ENCODE data around the gene LRRC70. TPM values are rescaled to one million over a fixed set of nuclear protein-coding genes. Genes with fewer than 3 reads are reported as not detected.

The LRRC70 gene
- total and polyA plus RNA-seq, 4 donors = 1.1 to 8.4 (median 4.6) TPM

DNA sequence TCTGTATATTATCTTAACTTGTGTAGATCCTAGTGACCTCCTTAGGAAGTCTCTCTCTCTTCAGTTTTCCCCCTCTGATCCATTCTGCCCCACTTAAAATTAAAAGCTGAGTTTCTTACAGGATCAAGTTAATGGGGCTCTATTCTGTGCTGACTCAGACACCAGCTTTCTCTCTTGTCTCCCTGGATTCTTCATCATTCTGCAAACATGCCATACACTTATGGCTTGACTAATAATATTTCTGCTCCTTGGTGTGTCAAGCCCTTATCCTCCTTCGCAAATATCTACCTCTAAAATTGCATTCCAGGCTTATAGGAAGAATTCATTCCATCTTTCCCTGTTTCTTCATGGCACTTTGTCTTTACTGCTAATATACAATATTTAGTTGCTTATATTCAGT lies 18.1 kb downstream of the LRRC70 start:
- WGBS (ENCODE audit: insufficient coverage) = no CpG with 5 or more reads among the region's 1 CpG
- Histone ChIP-seq H3K27me3 (ENCODE audit: control insufficient read depth, insufficient read depth, low read length) (no peaks in the 10 kb centered on the region), H3K9me3 (ENCODE audit: control insufficient read depth, insufficient read depth, low read length) (no peaks in the 10 kb centered on the region), H3K27ac (ENCODE audit: low read depth, low read length) (no peak overlapping the region), H3K4me3 (ENCODE audit: low read depth, low read length) (no peak overlapping the region), H3K4me1 (ENCODE audit: control insufficient read depth, insufficient read depth, low read length) (no peaks in the 10 kb centered on the region), H3K36me3 (ENCODE audit: control insufficient read depth, insufficient read depth, low read length) (no peaks in the 10 kb centered on the region)
- DNase-seq (ENCODE audit: low read depth in 4 of 6, low spot score in 6 of 6) = no peak

DNA sequence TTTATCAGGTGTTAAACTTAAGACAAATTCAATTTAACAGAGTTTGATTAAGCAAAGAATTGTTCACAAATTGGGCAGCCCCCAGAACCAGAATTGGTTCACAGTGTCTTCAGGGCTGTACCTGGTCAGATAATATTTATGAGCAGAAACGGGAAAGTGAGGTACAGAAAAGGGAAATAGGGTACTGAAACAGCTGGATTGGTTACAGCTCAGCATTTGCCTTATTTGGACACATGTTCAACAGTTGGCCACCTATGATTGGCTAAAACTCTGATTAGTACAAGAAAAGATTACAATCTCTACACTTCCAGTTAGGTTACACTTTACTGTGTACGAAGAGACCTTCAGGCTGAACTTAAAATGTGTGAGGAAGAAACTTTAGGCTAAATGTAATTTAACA lies 18.7 kb downstream of the LRRC70 start:
- WGBS (ENCODE audit: insufficient coverage) = 67% methylated on average over 1 of the region's 2 CpGs
- DNase-seq (ENCODE audit: low read depth in 4 of 6, low spot score in 6 of 6) = no peak
- no peak overlapping the region for H3K4me3 ChIP-seq (ENCODE audit: low read depth, low read length)
- H3K4me1 ChIP-seq (ENCODE audit: control insufficient read depth, insufficient read depth, low read length) = no peaks in the 10 kb centered on the region
- H3K27ac ChIP-seq (ENCODE audit: low read depth, low read length) = no peak overlapping the region
- H3K9me3 ChIP-seq (ENCODE audit: control insufficient read depth, insufficient read depth, low read length) = no peaks in the 10 kb centered on the region
- H3K27me3 ChIP-seq (ENCODE audit: control insufficient read depth, insufficient read depth, low read length) = no peaks in the 10 kb centered on the region
- H3K36me3 ChIP-seq (ENCODE audit: control insufficient read depth, insufficient read depth, low read length) = no peaks in the 10 kb centered on the region

DNA sequence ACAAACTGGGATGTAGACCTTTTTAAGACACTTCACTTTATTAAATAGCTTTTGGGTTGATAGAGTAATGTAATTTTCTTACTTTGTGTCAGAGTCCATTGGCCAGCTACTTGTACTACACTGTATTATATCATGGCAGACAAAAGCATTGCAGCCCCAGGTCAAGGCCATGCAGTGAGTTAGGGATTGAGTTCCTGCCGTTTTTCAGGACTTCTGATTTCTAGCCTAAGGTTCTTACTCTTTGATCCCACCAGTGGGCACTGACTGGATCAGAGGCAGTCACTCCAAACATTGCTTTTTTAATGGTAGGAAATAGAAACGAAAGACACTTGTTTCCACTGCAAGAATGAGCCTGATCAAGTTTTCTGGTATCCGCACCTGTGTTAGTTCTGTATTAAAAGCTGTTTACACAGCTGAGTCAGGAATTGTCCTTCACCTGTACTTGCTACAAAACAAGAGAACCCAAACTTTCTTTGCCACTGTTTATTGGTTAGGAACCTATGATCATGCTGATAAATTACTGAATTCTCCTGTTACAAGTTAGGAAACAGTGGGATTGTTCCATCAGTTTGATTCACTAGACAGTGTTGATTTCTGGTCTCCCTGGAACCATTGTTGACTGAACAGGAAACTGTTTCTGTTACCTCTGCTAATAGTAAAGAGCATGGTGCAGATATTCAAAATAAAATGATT lies 22.1 kb downstream of the LRRC70 start:
- H3K4me3 ChIP-seq (ENCODE audit: low read depth, low read length) = no peak overlapping the region
- no peaks in the 10 kb centered on the region for H3K4me1 ChIP-seq (ENCODE audit: control insufficient read depth, insufficient read depth, low read length)
- no peaks in the 10 kb centered on the region for H3K36me3 ChIP-seq (ENCODE audit: control insufficient read depth, insufficient read depth, low read length)
- no peak overlapping the region for H3K27ac ChIP-seq (ENCODE audit: low read depth, low read length)
- no peak for DNase-seq (ENCODE audit: low read depth in 4 of 6, low spot score in 6 of 6)
- 80% methylated on average over 1 of the region's 3 CpGs for WGBS (ENCODE audit: insufficient coverage)
- H3K9me3 ChIP-seq (ENCODE audit: control insufficient read depth, insufficient read depth, low read length) = no peaks in the 10 kb centered on the region
- no peaks in the 10 kb centered on the region for H3K27me3 ChIP-seq (ENCODE audit: control insufficient read depth, insufficient read depth, low read length)

DNA sequence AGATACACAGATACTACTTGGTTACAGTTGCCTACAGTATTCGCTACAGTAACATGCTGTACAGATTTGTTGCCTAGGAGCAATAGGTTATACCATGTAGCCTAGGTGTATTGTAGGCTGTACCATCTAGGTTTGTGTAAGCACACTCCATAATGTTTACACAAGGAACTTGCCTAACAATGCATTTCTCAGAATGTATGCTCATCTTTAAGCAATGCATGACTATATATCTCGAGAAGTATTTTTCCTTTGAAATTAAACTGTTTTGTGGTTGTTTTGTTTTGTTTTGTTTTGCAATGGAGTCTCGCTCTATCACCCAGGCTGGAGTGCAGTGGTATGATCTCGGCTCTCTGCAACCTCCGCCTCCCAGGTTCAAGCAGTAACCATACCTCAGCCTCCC lies 25.3 kb downstream of the LRRC70 start:
- no peak for DNase-seq (ENCODE audit: low read depth in 4 of 6, low spot score in 6 of 6)
- 100% methylated on average over 3 of the region's 5 CpGs for WGBS (ENCODE audit: insufficient coverage)
- Histone ChIP-seq H3K9me3 (ENCODE audit: control insufficient read depth, insufficient read depth, low read length) (no peaks in the 10 kb centered on the region), H3K27me3 (ENCODE audit: control insufficient read depth, insufficient read depth, low read length) (no peaks in the 10 kb centered on the region), H3K4me1 (ENCODE audit: control insufficient read depth, insufficient read depth, low read length) (no peaks in the 10 kb centered on the region), H3K4me3 (ENCODE audit: low read depth, low read length) (no peak overlapping the region), H3K36me3 (ENCODE audit: control insufficient read depth, insufficient read depth, low read length) (no peaks in the 10 kb centered on the region), H3K27ac (ENCODE audit: low read depth, low read length) (no peak overlapping the region)

DNA sequence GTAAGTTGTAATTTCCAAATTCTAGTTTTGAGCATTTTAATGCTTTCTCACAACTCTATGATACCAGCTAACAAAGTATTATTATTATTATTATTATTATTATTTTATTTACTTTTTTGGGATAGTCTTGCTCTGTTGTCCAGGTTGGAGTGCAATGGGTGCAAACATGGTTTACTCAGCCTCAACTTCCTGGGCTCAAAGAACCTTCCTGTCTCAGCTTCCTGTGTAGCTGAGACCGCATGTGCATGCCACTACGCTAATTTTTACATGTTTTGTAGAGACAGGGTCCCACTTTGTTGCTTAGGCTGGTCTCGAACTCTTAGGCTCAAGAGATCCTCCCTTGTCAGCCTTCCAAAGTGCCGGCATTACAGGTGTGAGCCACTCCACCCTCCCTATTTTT lies 27.0 kb downstream of the LRRC70 start:
- DNase-seq (ENCODE audit: low read depth in 4 of 6, low spot score in 6 of 6) = no peak
- H3K9me3 ChIP-seq (ENCODE audit: control insufficient read depth, insufficient read depth, low read length) = no peaks in the 10 kb centered on the region
- no peaks in the 10 kb centered on the region for H3K27me3 ChIP-seq (ENCODE audit: control insufficient read depth, insufficient read depth, low read length)
- H3K4me3 ChIP-seq (ENCODE audit: low read depth, low read length) = no peak overlapping the region
- WGBS (ENCODE audit: insufficient coverage) = 94% methylated on average over 2 of the region's 4 CpGs
- H3K36me3 ChIP-seq (ENCODE audit: control insufficient read depth, insufficient read depth, low read length) = no peaks in the 10 kb centered on the region
- H3K27ac ChIP-seq (ENCODE audit: low read depth, low read length) = no peak overlapping the region
- H3K4me1 ChIP-seq (ENCODE audit: control insufficient read depth, insufficient read depth, low read length) = no peaks in the 10 kb centered on the region

DNA sequence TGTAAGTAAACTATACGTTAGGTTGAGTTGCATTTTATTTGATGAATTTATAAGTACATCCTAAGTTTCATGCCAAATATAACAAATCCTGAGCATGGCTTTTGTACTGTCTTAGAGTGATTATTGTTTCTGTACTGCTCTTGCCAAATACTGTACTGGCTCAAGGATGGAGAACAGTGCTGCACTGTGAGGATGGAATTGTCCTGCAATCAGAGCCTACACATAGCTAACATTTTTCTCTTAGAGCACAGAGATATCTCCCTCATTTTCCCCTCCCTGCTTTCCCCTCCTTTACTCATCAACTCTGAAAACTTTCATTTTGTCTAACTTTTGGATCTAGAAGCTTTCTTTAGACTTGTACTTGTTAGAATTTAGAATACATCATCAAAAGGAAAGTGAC lies 28.3 kb downstream of the LRRC70 start:
- H3K4me3 ChIP-seq (ENCODE audit: low read depth, low read length) = no peak overlapping the region
- H3K9me3 ChIP-seq (ENCODE audit: control insufficient read depth, insufficient read depth, low read length) = no peaks in the 10 kb centered on the region
- no peak overlapping the region for H3K27ac ChIP-seq (ENCODE audit: low read depth, low read length)
- peak in 1 of 6 donors; percentile 15 for DNase-seq (ENCODE audit: low read depth in 4 of 6, low spot score in 6 of 6)
- H3K4me1 ChIP-seq (ENCODE audit: control insufficient read depth, insufficient read depth, low read length) = no peaks in the 10 kb centered on the region
- no CpG with 5 or more reads among the region's 1 CpG for WGBS (ENCODE audit: insufficient coverage)
- H3K36me3 ChIP-seq (ENCODE audit: control insufficient read depth, insufficient read depth, low read length) = no peaks in the 10 kb centered on the region
- H3K27me3 ChIP-seq (ENCODE audit: control insufficient read depth, insufficient read depth, low read length) = no peaks in the 10 kb centered on the region

DNA sequence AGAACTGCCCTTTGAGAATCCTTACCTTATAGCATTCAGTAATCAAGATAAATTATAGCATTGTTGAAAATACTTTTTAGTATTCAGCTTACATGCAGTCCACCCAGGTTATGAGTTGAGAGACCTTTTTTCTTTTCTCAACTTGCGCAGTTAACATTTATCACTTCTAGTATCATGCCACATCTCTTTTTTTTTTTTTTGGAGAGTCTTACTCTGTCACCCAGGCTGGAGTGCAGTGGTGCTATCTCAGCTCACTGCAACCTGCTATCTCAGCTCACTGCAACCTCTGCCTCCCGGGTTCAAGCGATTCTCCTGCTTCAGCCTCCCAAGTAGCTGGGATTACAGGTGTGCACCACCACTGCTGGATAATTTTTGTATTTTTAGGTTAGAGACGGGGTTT lies 29.0 kb downstream of the LRRC70 start:
- DNase-seq (ENCODE audit: low read depth in 4 of 6, low spot score in 6 of 6) = no peak
- H3K4me3 ChIP-seq (ENCODE audit: low read depth, low read length) = no peak overlapping the region
- H3K36me3 ChIP-seq (ENCODE audit: control insufficient read depth, insufficient read depth, low read length) = no peaks in the 10 kb centered on the region
- H3K4me1 ChIP-seq (ENCODE audit: control insufficient read depth, insufficient read depth, low read length) = no peaks in the 10 kb centered on the region
- no peak overlapping the region for H3K27ac ChIP-seq (ENCODE audit: low read depth, low read length)
- no peaks in the 10 kb centered on the region for H3K27me3 ChIP-seq (ENCODE audit: control insufficient read depth, insufficient read depth, low read length)
- no CpG with 5 or more reads among the region's 4 CpGs for WGBS (ENCODE audit: insufficient coverage)
- no peaks in the 10 kb centered on the region for H3K9me3 ChIP-seq (ENCODE audit: control insufficient read depth, insufficient read depth, low read length)

DNA sequence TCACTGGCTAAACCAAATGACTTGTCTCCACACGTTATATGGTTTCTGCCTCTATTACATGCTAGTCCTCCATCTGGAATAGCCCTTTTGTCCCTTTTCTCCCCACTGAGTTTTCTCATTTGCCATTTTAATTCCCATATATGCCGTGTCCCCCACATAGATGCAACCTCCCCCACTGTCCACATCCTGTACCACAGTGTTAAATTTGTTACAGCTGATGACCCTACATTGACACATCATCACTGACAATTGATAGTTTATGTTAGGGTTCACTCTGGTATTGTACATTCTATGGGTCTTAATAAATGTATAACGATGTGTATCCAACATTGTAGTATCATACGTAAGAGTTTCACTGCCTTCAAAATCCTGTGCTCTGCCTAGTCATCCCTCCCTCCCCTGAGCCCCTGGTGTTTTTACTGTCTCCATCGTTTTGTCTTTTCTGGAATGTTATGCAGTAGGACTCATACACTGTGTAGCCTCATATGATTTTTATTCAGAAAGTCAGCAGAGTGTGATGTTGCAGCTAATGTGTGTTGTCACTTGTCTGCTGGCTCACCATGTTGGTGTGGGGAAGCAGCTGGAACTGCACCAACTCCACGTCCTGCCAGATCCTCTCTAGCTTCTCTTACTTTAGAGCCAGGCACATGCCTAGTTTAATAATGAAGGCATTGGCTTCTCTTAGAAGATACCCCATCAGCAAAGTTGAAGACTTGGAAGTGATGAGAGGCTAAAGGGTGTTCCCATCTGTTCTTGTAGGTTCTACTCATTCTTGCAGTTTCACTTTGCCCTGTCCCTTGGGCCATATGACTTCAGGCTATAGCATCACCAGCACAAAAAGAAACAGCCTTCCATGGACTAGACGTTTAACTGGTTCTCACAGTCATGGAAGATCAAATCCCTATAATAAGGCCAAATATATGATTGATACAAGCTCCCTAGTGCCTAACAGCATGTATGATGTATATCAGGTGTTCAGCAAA lies 30.2 kb downstream of the LRRC70 start:
- peak in 3 of 6 donors; percentile 4 to 68 (median 5) for DNase-seq (ENCODE audit: low read depth in 4 of 6, low spot score in 6 of 6)
- Histone ChIP-seq H3K4me3 (ENCODE audit: low read depth, low read length) (no peak overlapping the region), H3K36me3 (ENCODE audit: control insufficient read depth, insufficient read depth, low read length) (no peaks in the 10 kb centered on the region), H3K27me3 (ENCODE audit: control insufficient read depth, insufficient read depth, low read length) (no peaks in the 10 kb centered on the region), H3K9me3 (ENCODE audit: control insufficient read depth, insufficient read depth, low read length) (no peaks in the 10 kb centered on the region), H3K4me1 (ENCODE audit: control insufficient read depth, insufficient read depth, low read length) (no peaks in the 10 kb centered on the region), H3K27ac (ENCODE audit: low read depth, low read length) (no peak overlapping the region)
- 96% methylated on average over 2 of the region's 7 CpGs for WGBS (ENCODE audit: insufficient coverage)

DNA sequence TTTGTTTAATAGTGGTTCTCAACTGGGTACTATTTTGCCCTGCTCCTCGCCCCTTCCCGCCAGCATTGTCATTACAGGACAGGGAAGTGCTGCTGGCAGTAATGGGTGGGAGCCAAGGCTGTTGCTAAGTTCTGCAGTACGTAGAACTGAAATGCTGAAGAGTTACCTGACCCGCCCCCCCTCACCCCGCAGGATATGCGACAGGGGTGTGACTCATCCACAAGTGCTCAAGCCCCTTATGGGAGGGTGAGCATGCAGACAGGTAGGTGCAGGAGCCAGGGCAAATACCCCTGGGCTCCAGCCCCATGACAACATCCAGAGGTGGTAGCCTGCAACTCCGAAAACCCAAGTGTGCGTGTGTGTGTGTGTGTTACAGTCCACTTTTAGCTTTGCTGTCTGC lies 35.7 kb downstream of the LRRC70 start:
- no peaks in the 10 kb centered on the region for H3K4me1 ChIP-seq (ENCODE audit: control insufficient read depth, insufficient read depth, low read length)
- 100% methylated on average over 4 of the region's 8 CpGs for WGBS (ENCODE audit: insufficient coverage)
- H3K27ac ChIP-seq (ENCODE audit: low read depth, low read length) = no peak overlapping the region

More for the DNA sequence above, 35.7 kb downstream of the LRRC70 start:
- no peak for DNase-seq (ENCODE audit: low read depth in 4 of 6, low spot score in 6 of 6)
- Histone ChIP-seq H3K36me3 (ENCODE audit: control insufficient read depth, insufficient read depth, low read length) (peaks cover 2% of the 10 kb centered on the region), H3K9me3 (ENCODE audit: control insufficient read depth, insufficient read depth, low read length) (no peaks in the 10 kb centered on the region), H3K27me3 (ENCODE audit: control insufficient read depth, insufficient read depth, low read length) (no peaks in the 10 kb centered on the region), H3K4me3 (ENCODE audit: low read depth, low read length) (no peak overlapping the region)
